Activated B cell treated with CpG ODN at 0.5 μM for 24 hours (primary cell): Measurements from ENCODE around the gene SEMA3C. TPM values are rescaled to one million over a fixed set of nuclear protein-coding genes. Genes with fewer than 3 reads are reported as not detected.
"Not testable (repeated sequence)": the region's sequence is repeated elsewhere in the genome, so short reads cannot be mapped to it uniquely, and the experiment has no call there.

Experiments used
- ATAC-seq: fragments of 200-7000 bp; cut with Tn5 transposase; one replicate; pipeline ENCODE4 v1.10.0; 2021; ENCODE audit warnings: low read depth, mild to moderate bottlenecking, moderate library complexity
- CTCF ChIA-PET: fragments of 350-600 bp; sonication (Branson Sonifier 250); formaldehyde crosslinking; loops from one replicate; lab custom pipeline; 2021; ENCODE audit warnings: antibody characterized with exemption; lab: Charles Lee
- POLR2A ChIA-PET: fragments of 350-600 bp; sonication (Branson Sonifier 250); formaldehyde crosslinking; loops from one replicate; lab custom pipeline; 2021; ENCODE audit warnings: antibody characterized with exemption; lab: Charles Lee
- DNase-seq: peaks from one replicate; pipeline ENCODE4 v3.0.0; 2022
- H3K27ac Mint-ChIP-seq: one replicate; pipeline ENCODE4 v1.8.0; 2020; ENCODE audit warnings: mixed read lengths
- H3K27me3 Mint-ChIP-seq: one replicate; pipeline ENCODE4 v1.8.0; 2021; ENCODE audit warnings: mixed read lengths
- H3K36me3 Mint-ChIP-seq: one replicate; pipeline ENCODE4 v1.8.0; 2021; ENCODE audit warnings: low read depth, mixed read lengths
- H3K4me1 Mint-ChIP-seq: one replicate; pipeline ENCODE4 v1.8.0; 2021; ENCODE audit warnings: mixed read lengths
- H3K4me3 Mint-ChIP-seq: one replicate; pipeline ENCODE4 v1.8.0; 2020; ENCODE audit warnings: mild to moderate bottlenecking, mixed read lengths
- H3K9me3 Mint-ChIP-seq: one replicate; pipeline ENCODE4 v1.8.0; 2020; ENCODE audit warnings: mixed read lengths
- CTCF ChIP-seq: fragments of 200-600 bp; IDR thresholded peaks from one replicate; pipeline ENCODE4 v1.8.0; 2022; ENCODE audit warnings: antibody characterized with exemption, mild to moderate bottlenecking
- intact Hi-C: fragments of 100-400 bp; cut with micrococcal nuclease; formaldehyde crosslinking; loops from one replicate; pipeline ENCODE4 v1.15.1; 2024
- total RNA-seq: library from RNA; stranded (reverse); gene quantifications from 2 replicates; pipeline ENCODE4 v1.2.3, GENCODE V29; 2022

SEMA3C gene
- total RNA-seq, 1 donor from 2014 or later = not detected

- Mint-ChIP-seq H3K27ac (no peak overlapping the region), H3K27me3 (no peaks in the 10 kb centered on the region), H3K36me3 (no peaks in the 10 kb centered on the region), H3K9me3 (no peaks in the 10 kb centered on the region), H3K4me3 (no peak overlapping the region), H3K4me1 (no peaks in the 10 kb centered on the region)
- POLR2A ChIA-PET = no interaction called here
- no peak for DNase-seq
- intact Hi-C loops = no loop called here
- CTCF ChIA-PET = no interaction called here
- no peak for TF ChIP-seq CTCF
- no peak for ATAC-seq
Observed at GRCh38 chr7:80937336-80937735, 18.5 kb upstream of the SEMA3C start.

- ChIA-PET CTCF (no interaction called here), POLR2A (no interaction called here)
- no peaks in the 10 kb centered on the region for H3K4me1 Mint-ChIP-seq
- H3K27ac Mint-ChIP-seq = no peak overlapping the region
- no peaks in the 10 kb centered on the region for H3K27me3 Mint-ChIP-seq
- H3K36me3 Mint-ChIP-seq = no peaks in the 10 kb centered on the region
- H3K9me3 Mint-ChIP-seq = no peaks in the 10 kb centered on the region
- no peak overlapping the region for H3K4me3 Mint-ChIP-seq
- no peak for DNase-seq
- no peak for TF ChIP-seq CTCF
- intact Hi-C loops = no loop called here
- no peak for ATAC-seq
Observed at GRCh38 chr7:80935991-80936780, 17.3 kb upstream of the SEMA3C start.

GRCh38 chr7:80934321-80934720 is 15.5 kb upstream of the SEMA3C start:
- no peak for ATAC-seq
- no peaks in the 10 kb centered on the region for H3K9me3 Mint-ChIP-seq
- H3K27me3 Mint-ChIP-seq = no peaks in the 10 kb centered on the region
- no peak overlapping the region for H3K4me3 Mint-ChIP-seq
- no peak for TF ChIP-seq CTCF
- intact Hi-C loops = no loop called here
- H3K27ac Mint-ChIP-seq = no peak overlapping the region
- POLR2A ChIA-PET = no interaction called here
- CTCF ChIA-PET = no interaction called here
- no peaks in the 10 kb centered on the region for H3K36me3 Mint-ChIP-seq
- no peaks in the 10 kb centered on the region for H3K4me1 Mint-ChIP-seq
- DNase-seq = no peak

- H3K9me3 Mint-ChIP-seq = no peaks in the 10 kb centered on the region
- H3K27me3 Mint-ChIP-seq = no peaks in the 10 kb centered on the region
- no peaks in the 10 kb centered on the region for H3K36me3 Mint-ChIP-seq
- H3K4me3 Mint-ChIP-seq = no peak overlapping the region
- ATAC-seq = no peak
- CTCF ChIA-PET = no interaction called here
- POLR2A ChIA-PET = no interaction called here
- no peak overlapping the region for H3K27ac Mint-ChIP-seq
- no peak for DNase-seq
- intact Hi-C loops = no loop called here
- TF ChIP-seq CTCF = no peak
- H3K4me1 Mint-ChIP-seq = no peaks in the 10 kb centered on the region
Observed at GRCh38 chr7:80932536-80932935, 13.7 kb upstream of the SEMA3C start.

GRCh38 chr7:80929619-80930018 is 10.8 kb upstream of the SEMA3C start:
- intact Hi-C loops = no loop called here
- Mint-ChIP-seq H3K4me3 (no peak overlapping the region), H3K36me3 (no peaks in the 10 kb centered on the region), H3K9me3 (no peaks in the 10 kb centered on the region), H3K27ac (no peak overlapping the region), H3K27me3 (no peaks in the 10 kb centered on the region), H3K4me1 (no peaks in the 10 kb centered on the region)
- POLR2A ChIA-PET = no interaction called here
- no peak for TF ChIP-seq CTCF
- DNase-seq (no peak), ATAC-seq (no peak)
- CTCF ChIA-PET = no interaction called here

- H3K9me3 Mint-ChIP-seq, H3K27ac Mint-ChIP-seq, intact Hi-C loops: not testable (repeated sequence)
Observed at GRCh38 chr7:80926955-80927354, 8.1 kb upstream of the SEMA3C start.

More at GRCh38 chr7:80926955-80927354, 8.1 kb upstream of the SEMA3C start:
- H3K4me3 Mint-ChIP-seq, CTCF ChIA-PET, H3K4me1 Mint-ChIP-seq, ATAC-seq, DNase-seq, H3K27me3 Mint-ChIP-seq, H3K36me3 Mint-ChIP-seq, POLR2A ChIA-PET: not testable (repeated sequence)
